Measurements from ENCODE around the gene LRRC8B.
A peak's percentile ranks its signal among the peaks of the same experiment; 100 is the strongest.

The LRRC8B gene

GRCh38 chr1:89596698-89597097 is 72.1 kb downstream of the LRRC8B start:
- in situ Hi-C loops (cut with MboI; ENCODE audit: low sequenced_read_pairs, unreplicated experiment) = no loop called here
- DNase-seq (ENCODE audit: low spot score) = no peak
- TF ChIP-seq CTCF (IDR thresholded peaks at IDR 0.05; ENCODE audit: borderline replicate concordance, control extremely low read depth, extremely low read depth, insufficient read depth, missing control alignments) = no peak

GRCh38 chr1:89598450-89599331 is 74.1 kb downstream of the LRRC8B start:
- no peak for DNase-seq (ENCODE audit: low spot score)
- peak; percentile 44 for TF ChIP-seq CTCF (IDR thresholded peaks at IDR 0.05; ENCODE audit: borderline replicate concordance, control extremely low read depth, extremely low read depth, insufficient read depth, missing control alignments)
- in situ Hi-C loops (cut with MboI; ENCODE audit: low sequenced_read_pairs, unreplicated experiment) = no loop called here

- no peak for TF ChIP-seq CTCF (IDR thresholded peaks at IDR 0.05; ENCODE audit: borderline replicate concordance, control extremely low read depth, extremely low read depth, insufficient read depth, missing control alignments)
- in situ Hi-C loops (cut with MboI; ENCODE audit: low sequenced_read_pairs, unreplicated experiment) = no loop called here
- DNase-seq (ENCODE audit: low spot score) = no peak
Observed at GRCh38 chr1:89599332-89599630, 74.7 kb downstream of the LRRC8B start.

- no peak for DNase-seq (ENCODE audit: low spot score)
- no peak for TF ChIP-seq CTCF (IDR thresholded peaks at IDR 0.05; ENCODE audit: borderline replicate concordance, control extremely low read depth, extremely low read depth, insufficient read depth, missing control alignments)
- in situ Hi-C loops (cut with MboI; ENCODE audit: low sequenced_read_pairs, unreplicated experiment) = loop anchor here (10.0 kb wide), 1 partner anchor 126 kb away; no protein-coding TSS in a partner anchor
Observed at GRCh38 chr1:89600451-89601224, 76.0 kb downstream of the LRRC8B start.

- no peak for TF ChIP-seq CTCF (IDR thresholded peaks at IDR 0.05; ENCODE audit: borderline replicate concordance, control extremely low read depth, extremely low read depth, insufficient read depth, missing control alignments)
- in situ Hi-C loops (cut with MboI; ENCODE audit: low sequenced_read_pairs, unreplicated experiment) = loop anchor here (10.0 kb wide), 1 partner anchor 128 kb away; no protein-coding TSS in a partner anchor
- DNase-seq (ENCODE audit: low spot score) = no peak
Observed at GRCh38 chr1:89602871-89603404, 78.3 kb downstream of the LRRC8B start.

GRCh38 chr1:89603651-89604413 is 79.2 kb downstream of the LRRC8B start:
- TF ChIP-seq CTCF (IDR thresholded peaks at IDR 0.05; ENCODE audit: borderline replicate concordance, control extremely low read depth, extremely low read depth, insufficient read depth, missing control alignments) = no peak
- in situ Hi-C loops (cut with MboI; ENCODE audit: low sequenced_read_pairs, unreplicated experiment) = loop anchor here (10.0 kb wide), 1 partner anchor 129 kb away; no protein-coding TSS in a partner anchor
- no peak for DNase-seq (ENCODE audit: low spot score)
